Panc1 (cell line): ENCODE measurements around the gene TSPYL2.
A peak's percentile ranks its signal among the peaks of the same experiment; 100 is the strongest.

Experiments
- CTCF ChIP-seq: fragments of 450-650 bp; IDR thresholded peaks from 2 replicates; pipeline ENCODE4 v1.5.1; 2017; ENCODE audit warnings: mild to moderate bottlenecking
- POLR2AphosphoS5 ChIP-seq: IDR thresholded peaks from 2 replicates; pipeline ENCODE4 v1.6.1; 2012; ENCODE audit warnings: mild to moderate bottlenecking, low read depth, low read length, moderate library complexity
- REST ChIP-seq, 2 experiments: IDR thresholded peaks; 2 replicates each; pipeline ENCODE4 v1.6.1; 2011 to 2012; ENCODE audit warnings: low read depth in 2 of 2, control low read depth in 1 of 2, low read length in 1 of 2, mild to moderate bottlenecking in 1 of 2, moderate library complexity in 1 of 2; ENCODE audit not compliant: insufficient read depth in 1 of 2

- TF ChIP-seq CTCF (no peak), REST (IDR thresholded peaks at IDR 0.05; ENCODE audit: insufficient read depth in 1 of 2, low read depth in 2 of 2, low read length in 1 of 2) (no peak), POLR2AphosphoS5 (peak; percentile 93)
Measured at GRCh38 chrX:53081925-53082772, at the start of gene TSPYL2.
